Occipital lobe (tissue), 3 donors: ENCODE data around the gene CXADR. TPM values are rescaled to one million over a fixed set of nuclear protein-coding genes. Genes with fewer than 3 reads are reported as not detected.

ENCODE experiments used
- DNase-seq: peaks from one replicate; lab custom pipeline; 2025; lab: John Stamatoyannopoulos, UW
- small RNA-seq: library from RNA; depleted of rRNA; stranded (forward); fragments of <200 nt; gene quantifications from one replicate; pipeline ENCODE3, GENCODE V24; 2014
- total RNA-seq: library from RNA; depleted of rRNA; stranded (reverse); fragments of >200 nt; gene quantifications from one replicate; pipeline ENCODE4 v1.2.3, GENCODE V29; 2014

CXADR gene
- total RNA-seq, 1 donor from 2014 or later, result 372 TPM

GRCh38 chr21:17590430-17590829 is 77.6 kb downstream of the CXADR start:
- DNase-seq, result no peak

GRCh38 chr21:17597680-17598079 is 84.8 kb downstream of the CXADR start:
- DNase-seq, result no peak

- DNase-seq, result no peak
These were observed 85.6 kb downstream of the CXADR start for GRCh38 chr21:17598437-17598836.

GRCh38 chr21:17602874-17603273 is 90.0 kb downstream of the CXADR start:
- DNase-seq, result no peak

- no peak for DNase-seq
These were observed 94.8 kb downstream of the CXADR start for GRCh38 chr21:17607684-17608083.

GRCh38 chr21:17609681-17610080 is 96.8 kb downstream of the CXADR start:
- DNase-seq, result no peak

GRCh38 chr21:17610911-17611310 is 98.1 kb downstream of the CXADR start:
- no peak for DNase-seq

- DNase-seq, result peak; percentile 36
These were observed 98.7 kb downstream of the CXADR start for GRCh38 chr21:17611414-17612022.

- no peak for DNase-seq
These were observed 99.3 kb downstream of the CXADR start for GRCh38 chr21:17612023-17612564.

- peak; percentile 40 for DNase-seq
These were observed 99.9 kb downstream of the CXADR start, which contains the start of gene BTG3 for GRCh38 chr21:17612565-17613241. BTG3 (minus strand) TSS chr21:17612901; CDS start chr21:17609144, 3,757 bp downstream.

GRCh38 chr21:17613242-17613676 is 100.4 kb downstream of the CXADR start:
- no peak for DNase-seq

GRCh38 chr21:17616831-17617230 is 104.0 kb downstream of the CXADR start:
- no peak for DNase-seq

GRCh38 chr21:17622018-17622417 is 109.2 kb downstream of the CXADR start:
- no peak for DNase-seq

GRCh38 chr21:17631195-17631594 is 118.4 kb downstream of the CXADR start:
- DNase-seq, result no peak

- no peak for DNase-seq
These were observed 123.9 kb downstream of the CXADR start for GRCh38 chr21:17636711-17637110.

GRCh38 chr21:17640821-17641220 is 128.0 kb downstream of the CXADR start:
- no peak for DNase-seq

Small RNA genes within 50 kb of the gene (small RNA-seq; reads per million reads assigned to genes)
- gene RF00019, result not detected
- not detected for gene RN7SL163P
- gene RPL39P40, result not detected

Other genes starting within 250 kb of the CXADR start
- gene BTG3, start 99.9 kb downstream of the CXADR start, total RNA-seq, result 25.6 TPM